HG03460 (cell line): ENCODE results near the gene SCAMP3.
"Not testable (repeated sequence)": the region's sequence is repeated elsewhere in the genome, so short reads cannot be mapped to it uniquely, and the experiment has no call there.

ENCODE experiments used
- ATAC-seq: cut with Tn5 transposase; IDR thresholded peaks from one replicate; pipeline ENCODE4 v1.9.1; 2021; ENCODE audit not compliant: unreplicated experiment

SCAMP3 gene

DNA sequence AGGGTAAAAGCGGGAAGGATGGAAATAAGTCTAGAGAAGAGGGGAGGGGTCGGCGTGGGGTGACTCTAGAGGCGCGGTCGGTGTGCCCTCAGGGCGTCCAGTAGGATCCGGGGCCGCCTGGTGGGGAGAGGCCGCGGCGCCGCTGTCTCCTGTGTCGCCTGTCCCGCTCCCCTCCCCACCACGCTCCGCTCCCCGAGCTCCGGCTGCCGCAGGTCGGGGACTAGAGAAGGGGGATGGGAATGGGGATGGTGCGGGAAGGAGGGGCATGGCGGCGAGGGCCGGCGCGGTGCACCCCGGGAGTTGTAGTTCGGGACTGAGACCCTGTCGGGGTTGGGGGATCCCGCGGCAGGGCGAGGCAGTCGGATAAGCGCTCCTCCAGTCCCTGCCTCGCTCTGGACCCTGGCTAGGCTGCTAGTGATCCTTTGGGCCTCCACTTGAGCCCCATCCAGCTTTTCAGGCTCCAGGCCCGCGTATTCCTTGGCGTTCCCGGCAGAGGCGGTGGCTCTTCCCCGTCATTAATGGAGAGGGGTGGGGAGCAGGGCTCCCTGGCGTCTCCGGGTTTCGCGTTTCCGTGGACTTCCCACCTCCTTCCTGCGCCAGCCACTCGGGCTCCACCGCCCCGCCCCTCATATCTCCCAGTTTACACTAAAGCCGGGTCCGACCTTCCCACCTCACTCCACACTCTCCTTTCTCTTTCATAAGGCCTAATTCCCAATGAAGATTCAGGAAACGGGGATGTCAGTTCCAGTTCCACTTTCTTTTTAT, 6.7 kb downstream of the SCAMP3 start, which contains the start of gene ENTREP3:
TSS of gene ENTREP3 (minus strand) at position 241 of the 765 bp plus-strand sequence. CDS start 606 bp downstream, outside the sequence.
- peak; percentile 45 for ATAC-seq

DNA sequence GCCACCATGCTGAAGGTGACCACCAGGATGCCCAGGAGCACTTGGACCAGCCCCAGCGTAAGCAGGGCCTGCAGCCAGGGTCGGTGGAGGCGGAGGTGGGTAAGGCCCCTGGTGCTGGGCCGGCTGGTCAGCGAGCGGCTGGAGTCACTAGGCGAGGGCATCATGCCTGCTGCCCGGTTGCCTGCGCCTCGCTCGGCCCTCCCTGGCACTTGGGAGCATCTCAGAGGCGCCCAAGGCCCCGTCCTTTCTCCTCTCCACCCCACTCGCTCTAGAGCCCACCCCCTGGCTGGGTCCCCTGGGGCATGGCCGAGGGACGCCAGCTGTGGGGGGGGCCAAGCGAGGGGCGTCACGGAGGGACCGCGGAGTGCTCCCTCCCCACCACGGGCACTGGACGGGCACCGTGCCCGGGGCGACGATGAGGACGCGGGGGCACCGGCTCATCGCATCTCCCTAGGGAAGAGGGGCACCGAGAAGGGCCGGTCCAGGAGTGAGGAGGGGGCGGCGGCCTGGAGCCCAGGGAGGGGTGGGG, 7.4 kb downstream of the SCAMP3 start:
- ATAC-seq: no peak

- no peak for ATAC-seq
Observed at GRCh38 chr1:155254228-155254713, 7.9 kb downstream of the SCAMP3 start.

DNA sequence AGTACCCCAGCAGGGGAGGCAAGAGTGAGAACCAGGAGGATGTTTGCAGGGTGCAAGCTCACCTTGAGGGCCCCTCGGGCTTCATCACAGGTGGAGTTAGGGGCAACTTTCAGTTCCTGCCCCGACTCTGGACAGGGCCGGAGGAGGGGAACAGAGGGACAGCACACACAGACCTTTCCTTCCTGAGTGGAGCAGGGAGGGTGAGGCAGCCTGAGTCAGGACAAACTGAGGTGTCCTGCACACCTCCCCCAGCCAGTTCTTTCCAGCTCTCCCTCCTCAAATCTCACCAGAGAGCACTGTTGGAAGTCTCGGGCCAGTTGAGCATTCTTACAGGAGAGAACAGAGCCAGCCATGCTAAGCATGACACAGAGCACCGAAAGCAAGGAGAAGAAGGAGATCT, 8.4 kb downstream of the SCAMP3 start:
- ATAC-seq: no peak

- ATAC-seq: no peak
Observed at GRCh38 chr1:155253208-155253607, 9.0 kb downstream of the SCAMP3 start.

GRCh38 chr1:155251566-155251965, 10.6 kb downstream of the SCAMP3 start:
- ATAC-seq: no peak

GRCh38 chr1:155250633-155251449, 11.3 kb downstream of the SCAMP3 start:
- peak; percentile 77 for ATAC-seq

GRCh38 chr1:155250246-155250632, 11.9 kb downstream of the SCAMP3 start:
- ATAC-seq: peak; percentile 21

DNA sequence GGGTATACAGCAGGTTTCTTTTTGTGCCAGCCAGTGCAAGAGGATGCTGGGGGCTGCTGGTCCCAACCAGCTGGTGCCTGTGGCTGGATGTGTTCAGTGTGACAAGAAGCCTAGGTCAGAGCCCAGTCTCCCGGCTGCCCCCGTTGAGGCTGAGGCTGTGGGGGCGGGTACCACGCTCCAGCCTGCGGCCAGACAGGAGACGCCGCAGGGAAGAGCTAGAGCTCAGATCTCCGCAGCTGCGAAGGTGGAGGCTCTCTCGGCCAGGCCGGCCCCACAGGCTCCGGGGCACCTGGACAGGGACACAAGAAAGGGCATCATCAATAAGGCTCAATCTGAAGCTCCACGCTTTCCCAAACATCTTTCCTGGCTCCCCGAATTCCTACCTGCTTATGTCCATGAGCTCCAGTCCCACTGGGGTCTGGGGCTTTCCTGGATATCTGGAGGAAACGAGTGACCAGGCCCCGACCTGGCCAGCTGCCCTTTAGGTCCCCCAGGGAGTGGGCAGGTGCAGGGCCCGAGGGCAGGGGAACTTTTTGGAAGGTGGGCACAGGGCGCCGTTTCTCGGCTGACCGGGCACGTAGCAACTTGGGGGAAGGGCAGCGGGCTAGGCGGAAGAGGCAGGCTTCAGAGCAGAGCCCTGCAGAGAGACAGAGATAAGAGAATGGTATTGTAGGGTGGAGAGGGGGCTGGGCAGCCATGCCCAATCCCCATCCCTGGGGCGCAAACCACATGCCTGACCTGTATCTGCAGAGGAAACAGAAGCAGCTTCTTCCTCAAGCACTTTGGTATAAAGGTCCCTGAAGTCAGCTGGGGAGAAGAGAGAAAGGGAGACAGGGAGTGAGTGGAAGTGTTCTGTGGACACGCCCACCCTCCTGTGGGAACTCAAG, 14.2 kb downstream of the SCAMP3 start:
- ATAC-seq: no peak

GRCh38 chr1:155246796-155247195, 15.4 kb downstream of the SCAMP3 start:
- not testable (repeated sequence) for ATAC-seq

- ATAC-seq: peak; percentile 9
Observed at GRCh38 chr1:155245163-155245524, 17.0 kb downstream of the SCAMP3 start.

GRCh38 chr1:155244368-155245162, 17.6 kb downstream of the SCAMP3 start:
- peak; percentile 89 for ATAC-seq

GRCh38 chr1:155242805-155243358, 19.3 kb downstream of the SCAMP3 start:
- ATAC-seq: no peak

- no peak for ATAC-seq
Observed at GRCh38 chr1:155241841-155242264, 20.3 kb downstream of the SCAMP3 start.

DNA sequence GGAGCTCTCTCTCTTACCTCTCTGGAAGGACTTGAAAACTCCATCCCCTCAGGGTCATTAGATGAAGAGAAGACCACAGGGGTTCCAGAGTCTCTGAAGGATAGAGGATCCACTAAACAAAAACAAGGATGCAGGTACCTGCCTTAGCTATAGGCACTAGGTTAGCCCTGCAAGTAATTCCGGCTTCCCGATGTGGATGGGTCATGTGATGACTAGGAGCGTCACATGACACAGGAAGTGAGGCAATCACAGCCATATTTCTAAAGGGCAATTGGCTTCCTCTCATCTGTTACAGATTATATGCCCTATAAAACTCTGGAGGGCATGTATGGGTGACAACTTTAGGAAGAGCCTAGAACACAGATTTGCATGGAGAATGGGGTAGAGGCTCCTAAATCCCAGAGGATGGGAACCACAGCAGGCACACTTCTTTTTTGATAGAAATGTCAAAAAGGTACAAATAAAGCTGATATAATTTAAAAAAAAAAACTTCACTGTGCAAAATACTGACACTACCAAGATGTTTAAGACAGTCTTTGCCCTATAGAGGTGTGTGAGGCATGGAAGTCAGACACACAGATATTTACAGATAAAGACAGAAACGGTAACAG, 21.0 kb downstream of the SCAMP3 start:
- no peak for ATAC-seq

GRCh38 chr1:155236451-155236850, 25.7 kb downstream of the SCAMP3 start:
- ATAC-seq: no peak

- ATAC-seq: not testable (repeated sequence)
Observed at GRCh38 chr1:155235375-155235774, 26.8 kb downstream of the SCAMP3 start.

DNA sequence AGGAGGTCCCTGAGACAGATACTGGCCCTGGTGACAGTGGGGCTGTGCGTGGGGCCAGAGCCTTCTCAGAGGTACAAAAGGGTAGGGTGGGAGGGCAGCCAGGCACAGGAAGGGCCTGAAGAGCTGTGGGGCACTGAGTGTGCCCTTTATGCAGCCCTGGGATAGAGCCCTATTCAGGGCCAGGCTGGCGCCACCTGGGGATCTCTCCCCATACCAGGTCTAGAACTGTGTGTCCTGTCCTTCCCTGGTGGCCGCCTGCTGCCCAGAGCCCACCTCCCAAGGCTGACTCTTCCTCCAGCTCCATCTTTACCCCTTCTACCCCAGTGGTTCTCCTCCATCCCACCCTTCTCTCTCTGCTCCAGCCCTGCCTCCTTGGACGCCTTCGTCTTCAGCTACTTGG, 28.7 kb downstream of the SCAMP3 start:
- ATAC-seq: not testable (repeated sequence)
